Kasumi-1 (cell line): ENCODE data around the gene INTS2.
"Not testable (repeated sequence)": the region's sequence is repeated elsewhere in the genome, so short reads cannot be mapped to it uniquely, and the experiment has no call there.

Experiments used
- DNase-seq, 2 experiments: peaks; one replicate each; lab custom pipeline; 2025; lab: John Stamatoyannopoulos, UW

INTS2 gene

GRCh38 chr17:61897548-61898180 lies 30.1 kb downstream of the INTS2 start:
- no peak for DNase-seq

GRCh38 chr17:61895391-61895790 lies 32.4 kb downstream of the INTS2 start:
- DNase-seq = no peak

DNA sequence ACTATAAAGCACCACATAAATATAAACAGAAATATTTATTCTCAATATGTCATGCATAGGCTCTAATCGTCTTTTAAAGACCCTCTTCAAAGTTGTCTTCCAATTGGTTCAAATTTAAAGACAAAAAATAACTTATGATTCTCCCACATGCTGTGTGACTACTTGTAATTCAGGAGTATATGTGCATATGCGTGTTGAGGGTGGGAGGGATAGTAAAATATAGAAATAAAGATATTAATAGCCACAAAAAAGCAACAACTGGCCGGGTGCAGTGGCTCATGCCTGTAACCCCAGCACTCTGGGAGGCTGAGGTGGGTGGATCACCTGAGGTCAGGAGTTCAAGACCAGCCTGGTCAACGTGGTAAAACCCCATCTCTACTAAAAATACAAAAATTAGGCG lies 33.5 kb downstream of the INTS2 start:
- DNase-seq = not testable (repeated sequence)

GRCh38 chr17:61887733-61888132 lies 40.0 kb downstream of the INTS2 start:
- not testable (repeated sequence) for DNase-seq

- DNase-seq = not testable (repeated sequence)
These were observed 41.9 kb downstream of the INTS2 start for GRCh38 chr17:61885865-61886264.

- no peak for DNase-seq
These were observed 42.9 kb downstream of the INTS2 start for GRCh38 chr17:61884864-61885263.

GRCh38 chr17:61880589-61881102 lies 47.1 kb downstream of the INTS2 start:
- no peak for DNase-seq

DNA sequence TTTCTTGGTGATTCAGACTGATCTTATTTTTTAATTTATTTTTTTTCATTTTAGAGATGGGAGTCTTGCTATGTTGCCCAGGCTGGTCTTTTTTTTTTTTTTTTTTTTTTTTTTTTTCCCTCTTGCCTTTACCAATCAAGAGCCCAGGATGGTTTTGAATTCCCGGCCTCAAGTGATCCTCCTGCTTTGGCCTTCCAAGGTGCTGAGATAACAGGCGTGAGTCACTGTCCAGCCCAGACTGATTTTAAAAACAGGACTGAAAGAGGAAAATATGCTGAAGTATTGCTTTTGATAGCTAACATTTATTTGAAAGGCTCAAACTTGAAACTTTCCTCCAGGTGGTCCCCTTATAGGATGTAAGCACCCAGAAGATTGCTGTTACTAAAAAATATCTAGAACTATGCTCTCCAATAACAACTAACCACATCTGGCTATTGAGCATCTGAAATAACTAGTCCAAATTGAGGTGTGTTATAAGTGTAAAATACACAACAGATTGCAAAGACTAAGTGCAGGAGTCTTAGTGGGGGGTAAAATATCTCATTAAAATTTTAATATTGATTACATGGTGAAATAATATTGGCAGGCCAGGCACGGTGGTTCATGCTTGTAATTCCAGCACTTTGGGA lies 48.7 kb downstream of the INTS2 start:
- no peak for DNase-seq

- no peak for DNase-seq
These were observed 49.3 kb downstream of the INTS2 start for GRCh38 chr17:61878520-61878919.

GRCh38 chr17:61877837-61878236 lies 49.9 kb downstream of the INTS2 start:
- no peak for DNase-seq

DNA sequence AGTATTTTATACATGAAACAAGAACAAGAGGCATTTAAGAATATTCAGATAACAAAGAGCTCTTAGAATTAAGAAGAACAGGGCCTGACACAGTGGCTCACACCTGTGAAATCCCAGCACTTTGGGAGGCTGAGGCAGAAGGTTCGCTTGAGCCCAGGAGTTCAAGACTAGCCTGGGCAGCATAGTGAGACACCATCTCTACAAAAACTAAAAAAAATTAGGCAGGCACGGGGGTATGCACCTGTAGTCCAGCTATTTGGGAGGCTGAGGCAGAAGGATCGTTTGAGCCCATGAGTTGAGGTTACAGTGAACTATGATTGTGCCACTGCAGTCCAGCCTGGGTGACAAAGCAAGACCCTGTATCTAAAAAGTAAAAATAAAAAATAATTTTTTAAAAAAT lies 52.0 kb downstream of the INTS2 start:
- DNase-seq = no peak

GRCh38 chr17:61875285-61875684 lies 52.5 kb downstream of the INTS2 start:
- DNase-seq = no peak

- DNase-seq = no peak
These were observed 53.7 kb downstream of the INTS2 start for GRCh38 chr17:61874075-61874474.

DNA sequence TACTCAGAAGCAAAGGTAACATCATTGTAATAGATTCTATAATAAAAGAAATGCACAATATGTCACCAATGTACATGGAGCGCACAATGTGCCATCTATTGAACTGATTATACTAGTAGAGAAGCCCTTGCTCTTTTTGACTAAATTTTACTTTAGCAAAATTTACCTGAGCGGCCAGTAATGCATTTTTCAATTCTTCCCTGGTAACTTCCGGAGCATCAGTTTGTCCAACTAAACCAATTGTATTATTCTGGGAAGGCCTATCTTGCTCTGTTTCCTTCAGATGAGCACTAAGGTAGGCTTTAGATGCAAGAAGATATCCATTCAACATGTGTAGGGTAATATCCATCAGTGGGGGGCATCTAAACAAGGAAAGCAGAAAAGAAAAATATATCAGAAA lies 55.7 kb downstream of the INTS2 start:
- no peak for DNase-seq

DNA sequence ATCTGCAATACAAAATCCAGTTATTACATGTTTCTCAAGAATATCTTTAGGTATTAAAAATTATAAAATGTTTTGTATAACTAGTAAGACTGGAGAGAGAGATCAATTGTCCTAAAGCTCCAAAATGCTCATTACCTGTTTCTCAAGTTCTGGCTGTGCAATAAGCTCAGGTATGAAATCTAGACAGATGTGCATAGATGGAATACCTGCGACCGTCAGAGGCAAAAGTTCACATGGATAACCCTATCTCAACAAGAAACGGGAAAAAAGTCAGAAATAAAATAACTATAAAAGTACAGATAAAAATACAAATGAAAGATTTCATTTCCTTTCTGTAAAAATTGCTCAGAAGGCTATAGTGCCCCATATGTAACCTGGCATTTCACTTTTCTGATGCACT lies 58.6 kb downstream of the INTS2 start:
- DNase-seq = no peak

DNA sequence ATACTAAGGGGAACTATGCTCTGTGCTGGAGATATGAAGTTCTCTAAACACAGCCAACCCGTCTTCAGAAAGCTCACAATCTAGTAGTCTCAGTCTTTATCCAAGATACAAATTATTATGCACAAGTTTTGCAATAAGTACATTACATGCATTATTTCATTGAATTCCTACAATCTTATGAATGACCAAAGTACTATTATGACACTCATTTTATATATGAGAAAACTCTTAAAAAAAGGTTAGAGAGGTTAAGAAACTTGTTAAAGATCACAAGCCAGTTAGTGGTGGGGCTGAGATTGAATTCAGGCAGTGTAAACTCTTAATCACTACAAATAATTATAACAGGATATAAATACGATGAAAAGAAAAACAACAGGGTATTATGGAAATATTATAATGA lies 59.7 kb downstream of the INTS2 start:
- DNase-seq = no peak

DNA sequence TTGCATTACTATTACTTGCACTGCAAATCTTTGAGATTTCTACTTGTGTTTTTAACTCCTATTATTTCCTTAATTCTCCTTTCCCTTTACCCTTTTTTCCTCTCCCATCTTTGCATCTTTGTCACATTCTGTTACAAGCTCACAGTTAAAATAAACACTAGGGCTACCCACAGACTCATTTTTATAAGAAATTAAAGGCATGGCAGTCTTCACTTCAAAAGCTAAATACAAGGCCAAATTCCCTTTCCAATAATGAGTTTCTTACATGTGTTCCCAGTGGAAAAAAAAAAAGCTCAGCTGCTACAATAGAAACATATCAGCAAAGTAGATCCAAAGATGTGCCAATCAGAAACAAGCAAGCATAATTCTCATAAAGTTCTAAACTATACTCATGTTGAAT lies 60.7 kb downstream of the INTS2 start:
- DNase-seq = no peak

DNA sequence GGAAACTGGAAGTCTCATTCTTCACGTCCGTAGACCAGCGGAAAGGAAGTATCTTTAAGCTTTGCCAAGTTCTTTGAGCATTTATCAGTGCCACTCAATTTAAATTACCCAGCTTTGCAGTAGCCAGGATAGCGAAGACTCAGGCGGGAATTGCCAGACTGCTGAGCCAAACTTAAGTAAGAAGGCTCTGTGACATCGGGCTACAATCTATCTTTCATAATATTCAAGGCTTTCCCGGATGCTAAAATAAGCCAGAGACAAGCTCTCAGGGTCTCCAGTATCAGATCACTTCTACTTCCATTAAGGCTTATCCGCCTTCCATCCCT lies 64.0 kb downstream of the INTS2 start:
- DNase-seq = peak; percentile 53 to 69

DNA sequence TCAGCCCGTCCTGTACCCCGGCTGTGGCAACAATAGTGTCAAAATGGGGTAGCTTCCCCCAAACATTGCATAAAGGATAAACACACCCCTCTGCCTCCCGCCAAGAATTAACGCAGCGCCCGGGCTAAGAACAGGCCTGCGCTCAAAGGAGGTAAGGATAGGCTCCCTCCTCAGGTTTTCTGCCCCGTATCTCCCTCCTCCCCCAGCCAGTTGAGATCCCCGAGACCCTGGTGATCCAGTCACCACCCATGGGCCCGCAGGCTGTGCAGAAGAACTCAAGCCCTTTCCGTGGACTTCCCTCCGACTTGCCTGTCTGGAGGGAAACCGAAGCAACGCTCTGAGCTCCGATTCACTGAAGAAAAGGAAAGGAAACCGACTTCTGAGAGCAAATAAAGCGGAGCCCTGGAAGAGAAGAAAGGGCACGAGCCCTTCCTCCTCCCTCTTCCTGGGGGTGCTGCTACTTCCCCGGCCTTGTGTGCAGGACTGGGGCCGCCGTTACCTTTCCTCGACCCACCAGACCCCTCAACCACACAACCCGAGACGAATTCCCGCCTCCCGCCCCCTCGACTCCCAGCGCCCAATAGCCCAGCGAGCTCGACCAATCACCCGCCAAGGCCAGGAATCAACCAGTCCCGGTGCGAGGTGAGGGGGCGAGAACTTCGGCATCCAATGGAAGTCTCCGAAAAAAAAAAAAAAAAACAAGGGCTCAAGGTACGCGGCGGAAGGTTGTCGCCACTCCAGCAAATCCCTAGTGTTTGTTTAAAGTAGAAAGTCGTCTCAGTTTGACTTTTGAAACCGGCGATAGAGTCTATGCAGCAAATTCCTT lies 64.6 kb downstream of the INTS2 start, which contains the start of gene BRIP1:
Gene BRIP1, minus strand, starts transcription at position 554 of the 826 bp plus-strand sequence. CDS start 1,989 bp downstream, outside the sequence.
- peak; percentile 98 to 99 for DNase-seq

DNA sequence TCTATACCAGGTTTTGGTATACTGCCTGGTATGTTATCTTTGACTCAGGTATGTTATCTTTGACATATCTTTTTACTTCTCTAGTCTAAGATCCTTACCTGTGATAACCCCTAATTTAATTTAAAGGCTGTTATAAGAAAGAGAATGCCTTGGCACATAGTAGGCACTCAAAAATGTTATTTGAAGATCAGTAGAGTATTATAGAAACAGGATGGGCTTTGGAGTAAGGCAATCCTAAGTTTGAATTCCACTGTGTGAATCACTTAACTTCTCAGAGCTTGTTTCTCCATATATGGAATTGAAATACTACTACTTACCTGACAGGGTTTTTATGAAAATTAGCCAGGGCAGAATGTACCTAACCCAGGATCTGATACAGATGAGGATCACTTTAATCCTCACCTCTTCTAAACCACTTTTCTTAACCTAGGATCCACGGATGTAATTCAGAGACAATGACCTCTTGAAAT lies 65.6 kb downstream of the INTS2 start:
- DNase-seq = peak; percentile 22 to 44

DNA sequence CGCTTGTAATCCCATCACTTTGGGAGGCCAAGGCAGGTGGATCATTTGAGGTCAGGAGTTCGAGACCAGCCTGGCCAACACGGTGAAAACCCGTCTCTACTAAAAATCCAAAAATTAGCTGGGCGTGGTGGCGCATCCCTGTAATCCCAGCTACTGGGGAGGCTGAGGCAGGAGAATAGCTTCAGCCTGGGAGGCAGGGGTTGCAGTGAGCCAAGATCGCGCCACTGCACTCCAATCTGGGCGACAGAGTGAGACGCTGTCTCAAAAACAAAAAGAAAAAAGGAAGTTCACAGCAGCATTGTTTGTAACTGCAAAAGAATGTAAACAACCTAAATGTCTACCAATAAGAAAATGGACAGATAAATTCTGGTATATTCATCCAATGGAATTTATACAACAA lies 67.4 kb downstream of the INTS2 start:
- not testable (repeated sequence) for DNase-seq

GRCh38 chr17:61856035-61856434 lies 71.7 kb downstream of the INTS2 start:
- DNase-seq = no peak

- no peak for DNase-seq
These were observed 74.9 kb downstream of the INTS2 start for GRCh38 chr17:61852857-61853256.
